Activated CD4-positive, alpha-beta T cell treated with anti-CD3 and anti-CD28 coated beads for 4 hours (primary cell): ENCODE data around the gene SMIM1.

Experiments used
- DNase-seq, 2 donors: peaks; one replicate each; pipeline ENCODE4 v3.0.0-alpha.2; 2020

Gene SMIM1

DNA sequence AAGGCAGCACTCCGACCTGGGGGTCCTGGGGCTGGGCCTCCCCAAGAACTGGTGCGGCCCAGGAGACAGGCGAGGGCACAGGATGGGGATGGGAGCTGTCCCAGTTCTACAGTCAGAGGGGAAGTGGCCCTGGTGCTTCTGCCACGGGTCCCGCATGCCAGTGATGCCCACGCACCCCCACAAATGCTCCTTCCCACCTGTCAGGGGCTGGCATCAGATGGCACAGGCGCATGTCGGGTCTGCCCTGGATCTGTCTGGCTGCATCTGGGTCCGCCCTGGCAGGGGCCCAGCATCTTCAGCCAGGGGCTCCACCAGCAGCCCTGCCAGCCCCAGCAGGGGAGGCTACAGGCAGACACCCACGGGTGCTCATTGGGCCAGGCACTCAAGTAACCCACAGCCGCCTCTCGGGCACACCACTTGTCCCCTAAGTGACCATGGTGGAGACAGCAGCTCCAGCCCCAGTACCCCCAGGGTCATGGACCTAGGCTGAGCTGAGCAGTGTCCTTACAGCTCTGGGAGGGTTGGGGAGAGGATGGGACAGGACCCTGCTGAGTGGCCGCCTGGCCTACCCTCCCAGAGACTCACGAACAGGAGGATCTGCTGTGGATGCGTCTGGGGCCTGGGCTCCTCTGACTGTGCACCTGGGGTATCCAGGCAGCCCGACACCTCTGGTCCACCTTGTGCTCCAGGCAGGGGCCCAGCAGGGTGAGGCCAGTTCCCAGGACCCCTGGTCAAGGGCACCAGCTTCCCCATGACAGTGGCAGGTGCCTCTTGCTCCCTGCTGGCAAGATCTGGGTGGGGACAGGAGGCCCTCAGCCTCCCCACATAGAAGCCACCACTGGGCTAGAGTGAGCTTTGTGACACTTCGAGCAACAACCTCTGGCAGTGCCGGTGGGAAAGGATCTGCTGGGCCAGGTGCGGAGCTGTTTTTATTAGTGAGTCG is 5.4 kb downstream of the SMIM1 start:
- DNase-seq = no peak

DNA sequence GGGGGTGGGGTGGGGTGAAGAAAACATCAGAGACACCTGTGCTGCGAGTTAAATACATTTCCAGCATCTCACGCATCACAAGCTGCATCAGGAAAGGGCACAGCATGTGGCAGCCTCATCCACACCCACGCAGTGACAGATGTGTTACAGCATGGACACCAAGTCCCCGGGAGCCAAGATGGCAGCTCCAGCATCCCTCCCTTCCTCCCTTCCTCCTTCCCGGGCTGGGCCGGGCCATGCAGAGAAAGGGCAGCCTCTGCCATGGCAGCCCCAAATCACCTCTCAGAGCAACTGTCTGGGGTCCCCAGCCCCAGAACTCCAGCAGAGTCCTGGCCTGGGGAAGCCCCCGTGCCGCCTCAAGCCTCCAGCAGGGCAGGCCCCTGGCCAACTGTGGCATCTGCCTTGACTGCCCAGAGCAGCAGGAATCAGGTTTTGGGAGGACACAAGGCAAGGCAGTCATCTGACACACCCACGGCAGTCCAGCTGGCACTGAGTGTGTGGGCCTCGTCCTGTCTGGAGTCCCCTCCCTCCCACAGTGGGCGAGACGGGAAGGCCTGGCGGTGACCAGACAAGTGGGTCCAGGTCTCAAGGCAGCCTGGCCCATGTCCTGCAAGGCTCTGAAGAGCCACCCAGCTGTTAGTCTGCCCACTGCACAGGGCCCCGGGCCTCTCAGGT is 6.2 kb downstream of the SMIM1 start:
- no peak for DNase-seq

DNA sequence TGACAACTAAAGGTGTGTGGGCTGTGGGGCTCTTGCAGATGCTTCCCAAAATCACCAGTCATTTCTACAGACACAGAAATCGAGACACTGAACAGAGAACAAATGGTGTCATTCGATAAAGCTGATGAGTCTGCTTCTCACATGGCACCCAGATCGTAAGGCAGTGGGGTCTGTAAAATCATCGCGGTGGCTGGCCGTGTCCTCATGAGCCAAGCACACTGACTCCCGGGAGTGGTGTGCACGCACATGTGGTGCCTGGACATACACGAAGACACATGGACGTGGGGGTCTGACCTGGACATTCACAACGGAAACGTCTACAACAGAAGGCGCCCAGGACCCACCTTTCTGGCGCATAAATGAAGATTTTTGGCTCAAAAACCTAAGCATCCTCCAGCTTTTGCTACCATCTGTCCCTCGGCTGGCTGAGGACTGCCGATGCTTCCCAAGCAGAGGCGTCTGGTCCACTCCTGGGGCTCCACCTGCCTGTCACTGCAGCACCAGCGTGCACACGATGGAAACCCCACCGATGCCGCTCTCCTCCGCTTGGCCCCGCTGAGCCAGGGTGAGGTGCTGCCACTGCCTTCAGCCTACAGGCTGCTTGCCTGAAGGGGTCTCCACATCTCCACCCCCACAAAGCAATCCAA is 6.8 kb downstream of the SMIM1 start:
- DNase-seq = no peak

DNA sequence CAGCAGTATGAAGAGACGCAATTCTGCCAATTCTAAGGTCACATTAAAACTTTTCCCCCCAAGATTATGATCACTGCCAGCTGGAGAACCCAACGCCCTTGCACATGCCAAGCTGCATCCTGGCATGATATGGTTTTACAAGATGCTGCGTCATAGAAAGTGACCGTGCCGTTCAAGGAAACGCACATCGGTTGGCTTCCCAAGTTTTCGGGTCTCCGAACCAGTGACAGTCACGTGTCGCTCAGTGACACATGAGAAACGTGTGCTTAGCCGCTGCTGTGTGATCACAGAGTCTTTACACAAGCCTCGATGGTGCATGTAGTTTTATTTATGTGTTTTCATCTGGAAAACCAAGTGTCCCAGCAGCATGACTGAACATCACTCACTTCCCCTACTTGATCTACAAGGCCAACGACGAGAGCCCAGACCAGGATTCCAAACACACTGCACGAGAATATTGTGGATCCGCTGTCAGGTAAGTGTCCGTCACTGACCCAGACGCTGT is 7.4 kb downstream of the SMIM1 start:
- no peak for DNase-seq

DNA sequence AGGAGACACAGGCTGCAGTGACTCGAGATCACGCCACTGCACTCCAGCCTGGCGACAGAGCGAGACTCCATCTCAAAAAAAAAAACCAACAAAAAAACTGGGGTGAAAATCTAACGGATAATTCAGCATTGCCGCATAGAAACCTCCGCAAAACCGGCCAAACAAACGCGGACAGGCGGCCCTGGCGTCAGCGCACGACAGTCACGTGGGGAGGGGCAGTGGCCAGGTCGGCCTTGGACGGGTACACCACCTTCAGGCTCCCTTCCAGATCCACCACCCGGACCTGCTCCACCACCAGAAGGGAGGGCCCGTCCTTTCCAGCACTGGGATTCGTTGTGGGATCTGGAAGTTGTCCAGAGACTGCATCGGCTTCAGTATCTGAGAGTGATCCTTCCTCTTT is 8.4 kb downstream of the SMIM1 start:
- no peak for DNase-seq

DNA sequence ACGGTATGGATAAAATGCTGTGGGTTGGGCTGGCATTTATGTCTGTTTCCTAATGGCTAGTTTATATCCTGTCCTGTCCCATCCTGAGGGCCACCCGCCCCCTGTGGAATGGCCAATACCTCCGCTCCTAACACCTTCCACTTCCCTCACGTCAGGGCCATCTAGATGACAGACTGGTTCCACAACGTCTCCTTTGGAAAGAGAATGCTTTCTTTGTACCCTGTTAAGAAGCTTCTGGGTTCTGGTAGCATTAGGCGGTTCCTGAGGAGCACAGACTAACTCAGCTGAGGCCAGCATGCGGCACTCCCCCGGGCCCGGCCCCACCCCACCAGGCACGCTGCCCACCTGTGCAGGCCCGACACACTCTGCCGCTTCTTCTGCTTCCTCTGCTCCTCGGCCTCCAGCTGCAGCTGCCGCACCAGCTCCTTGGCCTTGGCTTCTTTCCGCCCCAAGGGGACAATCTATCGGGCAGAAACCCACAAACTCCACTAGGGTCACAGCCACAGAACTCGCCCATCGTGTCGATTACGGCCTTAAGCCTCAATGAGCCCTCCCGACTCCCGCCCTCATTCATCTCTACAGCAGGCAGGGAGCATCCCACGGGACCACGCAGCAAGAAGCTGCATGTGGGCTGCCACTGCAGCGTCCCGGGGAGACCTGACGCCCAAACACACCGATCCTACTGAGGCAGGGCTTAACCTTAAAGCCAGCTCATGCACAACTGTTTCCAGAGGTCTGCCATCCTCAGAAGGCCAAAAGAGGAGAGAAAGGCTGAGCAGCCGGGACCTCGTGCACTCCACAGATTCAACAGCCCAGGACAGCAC is 11.3 kb downstream of the SMIM1 start:
- DNase-seq = no peak

DNA sequence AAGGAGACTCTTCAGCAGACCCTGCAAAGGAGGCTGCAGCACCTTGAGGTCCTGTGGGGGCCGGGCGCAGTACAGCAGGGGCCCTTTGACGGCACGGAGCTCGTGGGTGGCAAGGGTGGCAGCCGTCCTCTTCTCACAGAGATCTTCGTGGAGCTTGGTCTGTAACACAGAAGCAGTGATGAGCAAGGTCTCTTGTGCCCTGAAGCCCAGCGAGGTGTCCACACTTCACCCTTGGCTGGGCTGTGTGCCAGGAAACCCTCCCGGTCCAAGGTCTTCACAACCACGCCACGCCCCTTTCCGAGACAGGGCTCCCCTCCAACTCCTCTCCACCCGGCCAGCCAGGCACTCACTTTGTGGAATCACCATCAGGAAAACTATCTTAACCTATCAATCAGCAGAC is 12.5 kb downstream of the SMIM1 start:
- no peak for DNase-seq

DNA sequence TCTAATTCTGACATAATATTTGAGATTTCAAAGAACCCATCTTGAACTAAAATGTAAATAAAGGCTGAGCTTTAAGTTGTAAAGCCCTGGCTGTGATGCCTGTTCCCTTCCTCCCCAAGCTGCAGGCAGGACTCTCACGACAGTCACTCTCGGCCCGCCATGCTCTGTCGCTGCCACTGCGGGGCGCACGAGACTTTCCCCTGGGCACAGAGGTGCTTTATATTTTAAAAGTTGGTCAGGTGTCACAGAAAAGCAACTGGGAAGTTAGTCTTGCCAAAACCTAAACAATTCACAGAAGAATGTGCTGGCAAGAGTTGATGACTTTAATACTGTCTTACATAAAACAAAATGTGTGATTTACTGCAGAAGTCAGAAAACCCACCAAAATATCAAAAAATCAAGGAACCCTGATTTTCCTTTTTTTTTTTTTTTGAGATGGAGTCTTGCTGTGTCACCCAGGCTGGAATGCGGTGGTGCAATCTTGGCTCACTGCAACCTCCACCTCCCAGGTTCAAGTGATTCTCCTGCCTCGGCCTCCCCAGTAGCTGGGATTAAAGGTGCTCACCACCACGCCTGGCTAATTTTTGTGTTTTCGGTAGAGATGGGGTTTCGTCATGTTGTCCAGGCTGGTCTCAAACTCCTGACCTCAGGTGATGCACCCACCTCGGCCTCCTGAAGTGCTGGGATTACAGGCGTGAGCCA is 13.1 kb downstream of the SMIM1 start:
- DNase-seq = no peak

DNA sequence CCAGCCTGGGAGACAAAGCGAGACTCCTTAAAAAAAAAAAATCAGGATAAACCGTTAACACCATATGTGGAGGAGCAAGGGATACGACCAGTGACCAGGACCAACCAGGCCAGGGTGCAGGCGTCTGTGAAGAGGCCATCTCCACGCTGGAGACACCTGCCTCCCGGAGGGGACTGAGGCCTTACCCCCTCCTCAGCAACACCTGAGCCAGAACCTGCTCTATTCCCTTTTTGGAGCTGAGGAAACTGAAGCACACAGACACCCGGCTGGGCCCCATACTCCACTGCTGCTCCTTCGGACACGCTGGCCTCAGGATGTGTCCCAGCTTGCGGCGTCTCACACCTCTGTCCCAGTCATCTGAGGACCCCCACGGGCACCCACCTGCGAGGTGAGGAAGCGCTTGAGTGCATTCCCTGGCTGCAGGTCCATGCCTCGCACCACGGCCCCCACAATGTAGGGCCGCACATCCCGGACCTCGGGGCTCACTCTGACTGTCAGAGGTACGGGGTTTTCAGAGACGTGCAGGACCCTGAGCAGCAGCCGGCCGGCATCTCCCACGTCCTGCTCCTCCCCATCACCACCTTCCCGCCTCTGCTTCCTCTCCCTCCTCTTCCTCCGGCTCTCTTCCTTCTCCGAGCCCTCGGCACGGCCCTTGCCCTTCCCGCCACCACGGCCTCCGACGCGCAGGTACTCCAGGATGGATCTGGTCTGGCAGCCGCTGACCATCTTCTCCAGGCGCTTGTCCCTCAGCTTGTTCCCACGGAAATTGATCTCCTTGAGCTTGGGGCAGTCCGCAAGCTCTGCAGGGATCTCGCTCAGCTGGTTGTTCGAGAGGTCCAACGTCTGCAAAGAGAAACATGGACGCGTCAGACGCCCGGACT is 14.2 kb downstream of the SMIM1 start:
- DNase-seq = no peak

DNA sequence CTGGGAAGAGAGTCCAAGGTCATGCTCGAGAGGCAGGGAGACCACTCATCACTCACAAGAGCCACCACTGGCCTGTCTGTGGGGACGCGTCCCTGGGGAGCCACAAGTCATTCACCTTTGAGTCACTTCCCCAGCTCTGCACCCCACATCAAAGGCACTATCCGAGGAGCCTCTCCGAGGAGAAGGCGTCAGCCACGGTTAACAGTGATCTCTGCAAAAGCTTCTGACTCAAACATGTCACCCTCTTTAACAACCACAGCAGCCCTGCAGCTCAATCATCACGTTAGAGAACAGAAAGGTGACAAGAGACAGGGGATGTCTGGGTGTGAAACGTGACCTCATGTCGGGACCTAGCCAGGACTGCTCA is 14.8 kb downstream of the SMIM1 start:
- peak in 1 of 2 donors; percentile 36 for DNase-seq

DNA sequence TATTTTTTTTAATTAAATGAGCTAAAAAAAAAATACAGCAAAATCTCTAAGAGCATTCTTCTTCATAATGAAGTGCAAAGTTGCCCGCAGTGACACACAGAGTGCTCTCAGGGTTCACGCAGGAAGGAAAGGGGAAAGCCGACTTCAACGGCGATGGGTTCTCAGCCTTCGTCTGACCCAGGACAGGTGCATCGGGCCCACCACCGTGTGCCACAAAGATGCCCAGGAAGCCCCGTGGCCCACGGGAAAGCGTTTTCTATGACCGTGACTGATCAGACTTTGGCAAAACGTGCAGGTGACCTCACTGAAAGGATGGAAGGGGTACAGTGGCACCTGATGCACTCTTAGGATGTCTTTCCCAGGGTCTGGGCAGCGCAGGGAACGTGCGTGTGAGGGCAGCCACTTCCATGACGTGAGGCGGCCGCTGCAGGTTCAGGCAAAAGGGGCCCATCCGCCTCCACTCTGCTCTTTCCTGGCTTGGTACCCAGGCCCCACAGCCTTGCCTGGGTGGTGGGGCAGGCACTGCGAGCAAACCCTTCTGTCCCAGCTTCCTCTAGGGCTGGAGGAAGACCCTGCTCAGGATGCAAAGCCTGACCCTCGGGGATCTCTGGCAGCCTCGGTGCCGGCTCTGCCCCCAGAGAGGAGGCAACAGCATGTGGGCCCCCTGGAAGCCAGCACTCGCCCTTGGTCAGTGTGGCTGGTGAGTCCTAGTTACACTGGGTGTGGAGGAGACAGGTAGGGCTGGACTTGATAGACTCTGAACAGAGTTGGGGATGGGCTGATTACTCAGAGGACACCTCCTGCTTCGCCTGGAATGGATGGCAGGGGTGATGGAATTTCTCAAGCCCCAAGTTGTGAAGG is 15.4 kb downstream of the SMIM1 start:
- DNase-seq = no peak

DNA sequence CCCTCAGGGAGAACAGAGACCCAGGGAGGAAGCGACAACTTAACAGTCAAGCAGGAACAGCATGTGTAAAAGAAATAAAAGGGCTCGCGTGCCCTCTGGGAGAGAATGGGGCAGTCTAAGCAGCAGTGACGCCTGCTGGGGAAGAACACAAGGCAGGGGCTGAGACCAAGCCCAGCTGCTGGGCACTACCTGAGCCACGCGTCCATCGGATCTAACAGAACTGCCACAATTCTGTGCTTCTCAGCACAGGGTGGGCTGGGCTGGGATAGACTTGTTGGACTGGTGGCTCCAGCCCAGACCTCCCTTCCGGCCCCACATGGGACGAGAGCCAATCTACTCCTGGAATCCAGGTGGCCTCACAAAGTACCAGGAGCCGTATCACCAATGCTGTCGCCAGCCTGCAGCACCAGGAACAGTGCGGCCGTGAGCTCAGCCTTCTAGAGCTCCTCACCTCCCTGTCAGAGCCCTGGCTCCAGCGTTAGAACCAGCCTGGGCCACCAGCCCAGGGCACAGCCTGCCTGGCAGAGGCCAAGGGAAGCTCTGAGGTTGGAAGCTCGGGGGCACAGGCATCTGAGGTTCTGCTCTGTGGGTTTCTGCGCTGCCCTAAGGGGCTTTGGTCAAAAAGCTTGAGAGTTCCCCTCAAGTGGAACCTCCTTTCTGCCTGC is 16.3 kb downstream of the SMIM1 start:
- DNase-seq = no peak

DNA sequence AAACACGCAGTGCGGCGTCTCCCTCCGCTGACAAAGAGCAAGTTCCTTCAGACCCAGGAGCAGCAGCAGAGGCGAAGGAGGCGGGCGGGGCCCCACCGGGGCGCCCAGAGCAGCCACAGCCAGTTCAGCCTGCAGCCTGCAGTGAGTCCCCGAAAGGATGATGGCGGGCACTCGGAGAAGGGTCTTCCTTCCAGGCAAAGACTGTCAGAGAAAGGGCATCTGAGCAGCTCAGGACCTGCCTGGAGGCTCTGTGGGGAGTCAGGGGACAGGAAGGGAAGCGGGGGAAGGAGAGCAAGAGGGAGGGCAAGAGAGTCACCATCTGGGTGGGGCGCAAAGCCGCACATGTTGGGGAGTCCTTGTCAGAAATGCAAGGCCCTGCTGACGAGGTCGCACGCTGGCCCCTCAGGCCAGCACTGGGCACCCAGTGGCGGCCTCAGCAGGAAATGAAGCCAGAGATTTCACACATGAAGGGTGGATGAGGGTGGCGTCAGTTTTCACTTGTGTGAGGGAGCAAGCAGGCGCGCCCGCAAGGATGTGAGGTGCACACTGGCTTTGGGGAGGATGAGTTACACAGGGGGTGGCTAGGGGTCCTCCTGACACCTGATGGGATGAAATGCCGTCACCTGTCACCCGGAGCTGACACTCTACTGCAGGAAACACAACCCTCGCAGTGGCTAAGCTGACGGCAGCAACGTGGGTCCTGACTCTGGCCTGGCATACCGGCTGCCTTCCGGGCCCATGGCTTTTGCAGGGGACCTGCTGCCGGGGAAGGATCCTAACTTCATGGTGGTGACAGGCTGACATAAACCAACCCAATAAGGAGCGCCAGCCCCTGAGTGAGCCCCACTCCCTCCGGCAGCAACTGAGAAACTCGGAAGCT is 17.1 kb downstream of the SMIM1 start:
- DNase-seq = no peak

DNA sequence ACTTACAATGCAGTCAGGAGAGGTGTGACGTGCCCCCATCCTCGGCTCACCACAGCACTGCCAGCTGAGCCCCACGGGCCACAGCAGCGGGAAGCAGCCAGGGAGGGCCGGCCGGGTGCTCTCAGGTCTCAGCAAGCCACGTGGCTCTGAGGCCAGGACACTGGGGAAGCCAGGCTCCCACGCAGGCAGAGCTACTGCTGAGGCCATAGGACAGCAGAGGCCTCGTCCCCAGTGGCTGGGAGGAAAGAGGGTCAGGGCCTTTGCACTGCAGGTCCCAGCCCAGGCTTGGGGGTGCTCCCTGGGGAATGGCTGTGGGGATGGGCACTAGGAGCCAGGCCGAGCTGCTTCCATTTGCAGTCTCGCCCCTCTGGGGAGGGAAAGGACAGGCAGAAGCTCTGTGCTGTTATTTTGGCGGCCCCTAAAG is 18.0 kb downstream of the SMIM1 start:
- DNase-seq = no peak

DNA sequence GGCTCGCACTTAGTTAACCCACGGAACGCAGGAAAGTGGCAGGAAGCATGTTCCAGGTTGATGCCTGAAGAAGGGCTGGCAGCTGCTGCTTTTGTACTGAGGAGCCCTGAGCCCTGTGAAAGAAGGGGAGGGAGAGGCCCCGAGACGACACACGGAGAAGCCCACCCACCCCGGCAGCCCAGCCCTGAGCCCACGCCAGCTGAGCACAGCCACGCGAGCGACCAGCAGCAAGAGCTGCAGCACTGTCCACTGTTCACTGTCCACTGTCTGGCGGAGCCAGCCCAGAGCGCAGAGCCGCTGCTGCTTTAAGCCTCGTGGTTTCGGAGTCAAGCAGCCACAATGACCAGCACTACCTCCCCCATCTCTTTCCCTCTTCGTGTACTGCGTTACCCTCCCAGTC is 18.4 kb downstream of the SMIM1 start:
- no peak for DNase-seq

DNA sequence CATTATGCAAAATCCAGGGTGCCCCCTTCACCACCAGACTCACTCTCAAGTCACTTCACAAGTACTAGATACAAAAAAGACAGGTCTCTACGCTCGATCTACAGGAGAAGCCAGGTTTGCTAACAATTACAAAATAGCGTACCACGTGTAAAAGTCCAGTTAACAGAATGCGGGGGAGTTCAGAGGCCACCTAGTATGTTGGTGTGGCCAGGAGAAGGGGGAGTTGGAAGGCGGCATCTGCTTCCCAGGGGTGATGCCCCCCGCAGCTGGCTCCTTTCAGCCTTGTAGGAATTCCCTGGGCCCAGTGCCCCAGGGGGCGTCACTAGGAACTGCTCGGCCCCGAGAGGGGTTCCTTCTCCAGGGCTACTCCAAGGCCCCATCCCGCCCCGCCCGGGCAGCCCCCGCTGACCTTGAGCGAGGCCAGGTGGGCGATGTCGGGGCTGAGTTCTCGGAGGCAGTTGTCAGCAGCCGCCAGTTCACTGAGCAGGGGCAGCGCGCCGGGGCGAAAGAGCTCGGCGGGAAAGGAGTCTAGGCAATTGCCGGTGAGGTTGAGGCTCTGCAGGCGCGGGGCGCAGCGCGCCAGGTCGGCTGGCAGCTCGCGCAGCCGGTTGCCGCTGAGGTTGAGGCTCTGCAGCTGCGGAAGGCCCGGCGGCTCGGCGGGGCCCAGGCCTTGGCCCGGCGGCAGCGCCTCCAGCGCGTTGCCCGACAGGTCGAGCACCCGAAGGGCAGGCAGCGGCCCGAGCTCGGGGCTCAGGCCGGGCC is 23.1 kb downstream of the SMIM1 start:
- no peak for DNase-seq

DNA sequence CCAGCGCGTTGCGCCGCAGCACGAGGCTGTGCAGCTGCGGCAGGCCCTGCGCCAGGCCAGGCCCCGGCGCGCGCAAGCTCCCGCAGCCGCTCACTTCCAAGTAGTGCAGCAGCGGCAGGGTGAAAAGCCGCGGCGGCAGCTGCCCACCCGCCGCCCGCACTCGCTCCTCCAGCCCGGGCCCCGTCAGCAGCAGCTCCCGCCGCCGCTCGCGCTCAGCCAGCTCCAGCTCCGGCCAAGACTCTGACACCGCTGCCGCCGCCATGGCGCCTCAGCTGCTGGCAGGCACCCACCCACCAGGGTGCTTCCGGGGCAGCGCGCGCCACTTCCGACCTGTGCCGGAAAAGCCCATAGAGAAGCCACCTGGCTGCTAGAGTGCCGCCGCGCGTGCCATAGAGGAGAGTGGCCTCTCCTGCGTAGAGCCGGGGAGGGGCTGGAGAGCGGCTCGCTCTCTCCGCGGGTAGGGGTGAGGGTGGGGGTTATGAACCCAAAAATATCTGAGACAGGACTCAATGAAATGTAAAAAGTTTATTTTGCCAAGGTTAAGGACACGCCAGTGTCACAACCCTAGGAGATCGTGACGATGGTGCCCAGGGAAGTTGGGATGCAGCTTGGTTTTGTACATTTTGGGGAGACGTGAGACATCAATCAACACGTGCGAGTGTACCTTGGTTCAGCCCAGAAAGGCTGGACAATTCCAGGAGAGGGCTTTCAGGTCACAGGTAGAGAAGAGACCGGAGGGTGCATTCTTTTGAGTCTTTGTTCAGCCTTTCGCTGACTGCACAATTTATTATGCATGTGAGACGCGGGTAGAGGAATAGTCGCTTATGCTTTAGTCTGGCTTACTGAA is 23.9 kb downstream of the SMIM1 start, which contains the start of gene LRRC47:
Gene LRRC47 (minus strand): TSS at position 284 of the 847 bp plus-strand sequence. CDS start 22 bp downstream, at position 262.
- DNase-seq = peak; percentile 92 to 94
